HG02870 (cell line): ENCODE data around the gene FEV.

ENCODE experiments used
- ATAC-seq: cut with Tn5 transposase; IDR thresholded peaks from one replicate; pipeline ENCODE4 v1.9.1; 2021; ENCODE audit warnings: mild to moderate bottlenecking, moderate library complexity; ENCODE audit not compliant: unreplicated experiment

The FEV gene

GRCh38 chr2:218985021-218985324, at the start of gene FEV:
Gene FEV, minus strand, starts transcription at chr2:218985184. Its CDS starts 109 bp downstream, at chr2:218985075.
- ATAC-seq, result no peak

- ATAC-seq, result no peak
These were observed 47.2 kb upstream of the FEV start for GRCh38 chr2:219032051-219032745.

GRCh38 chr2:219031005-219031738, 46.2 kb upstream of the FEV start:
- ATAC-seq, result no peak

GRCh38 chr2:219030177-219030940, 45.4 kb upstream of the FEV start:
- ATAC-seq, result no peak

GRCh38 chr2:219029829-219030165, 44.8 kb upstream of the FEV start:
- ATAC-seq, result no peak

- ATAC-seq, result no peak
These were observed 44.2 kb upstream of the FEV start for GRCh38 chr2:219028996-219029828.

- ATAC-seq, result no peak
These were observed 43.2 kb upstream of the FEV start for GRCh38 chr2:219028141-219028540.

GRCh38 chr2:219027511-219028055, 42.6 kb upstream of the FEV start:
- no peak for ATAC-seq

GRCh38 chr2:219026946-219027345, 42.0 kb upstream of the FEV start:
- ATAC-seq, result no peak

- no peak for ATAC-seq
These were observed 40.9 kb upstream of the FEV start for GRCh38 chr2:219025637-219026585.

- no peak for ATAC-seq
These were observed 39.1 kb upstream of the FEV start for GRCh38 chr2:219024059-219024458.

- no peak for ATAC-seq
These were observed 38.1 kb upstream of the FEV start for GRCh38 chr2:219023045-219023605.

GRCh38 chr2:219022616-219023015, 37.6 kb upstream of the FEV start:
- no peak for ATAC-seq

- ATAC-seq, result no peak
These were observed 37.1 kb upstream of the FEV start for GRCh38 chr2:219022041-219022440.

GRCh38 chr2:219021591-219021990, 36.6 kb upstream of the FEV start:
- no peak for ATAC-seq

GRCh38 chr2:219020604-219021365, 35.8 kb upstream of the FEV start:
- ATAC-seq, result no peak

- ATAC-seq, result no peak
These were observed 34.5 kb upstream of the FEV start for GRCh38 chr2:219019436-219019835.

GRCh38 chr2:219018726-219019125, 33.7 kb upstream of the FEV start:
- no peak for ATAC-seq

- ATAC-seq, result no peak
These were observed 33.3 kb upstream of the FEV start for GRCh38 chr2:219018286-219018685.
